ENCODE data around the gene GPR39.

GPR39 gene

DNA sequence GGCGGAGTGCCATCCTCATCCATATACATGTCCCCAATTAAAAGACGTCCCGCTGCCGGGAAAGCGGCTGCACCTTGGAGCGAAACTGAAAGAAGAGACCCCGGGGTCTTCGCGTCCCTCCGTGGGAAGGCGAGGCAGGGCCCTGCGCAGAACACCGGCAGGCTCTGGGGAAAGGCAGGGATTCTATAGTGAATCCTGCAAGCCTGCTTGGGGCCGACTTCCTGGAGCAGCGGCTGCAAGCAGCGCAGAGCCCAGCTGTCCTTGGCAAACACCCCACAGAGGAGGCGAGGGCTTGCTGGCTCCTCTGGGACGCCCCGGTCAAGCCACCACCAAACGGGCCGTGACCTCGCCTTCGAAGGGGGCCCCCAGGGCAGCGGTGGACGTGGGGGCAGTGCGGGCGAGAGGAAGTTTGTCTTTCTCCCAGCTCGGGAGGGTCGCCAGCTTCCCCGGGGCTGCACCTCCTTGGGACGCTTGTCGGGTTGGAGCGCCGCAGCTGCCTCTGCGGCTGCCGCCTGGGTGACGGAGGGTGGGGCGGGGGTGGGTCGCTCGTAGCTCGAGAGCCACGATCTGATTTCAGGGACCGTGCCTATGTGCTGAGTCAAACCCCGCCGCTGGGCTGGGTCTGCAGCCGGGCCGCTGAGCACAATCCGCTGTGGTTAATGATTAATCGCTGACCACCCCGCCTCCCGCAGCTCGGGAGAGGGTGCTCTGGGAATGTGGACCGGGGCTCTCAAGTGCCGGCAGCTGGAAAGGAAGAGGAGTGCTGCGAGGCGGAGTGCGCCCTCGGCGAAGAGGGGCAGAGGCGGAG is 486 bp upstream of the GPR39 start:
- H3K4me1 ChIP-seq (ENCODE audit: control insufficient read depth, low read length): no peaks in the 10 kb centered on the region
- H3K27me3 ChIP-seq (ENCODE audit: control insufficient read depth, low read length): peaks cover 4% of the 10 kb centered on the region; the same call in 1 of the 2 replicates
- peak overlapping the region; percentile 17 for H3K4me3 ChIP-seq (ENCODE audit: low read length)
- H3K36me3 ChIP-seq (ENCODE audit: control insufficient read depth, low read length): no peaks in the 10 kb centered on the region
- H4K20me1 ChIP-seq (ENCODE audit: control insufficient read depth, insufficient read depth, low read depth, low read length): no peaks in the 10 kb centered on the region
- H3K9me3 ChIP-seq (ENCODE audit: control insufficient read depth, insufficient read depth, low read length): no peaks in the 10 kb centered on the region
- TF ChIP-seq EZH2phosphoT487 (IDR thresholded peaks at IDR 0.05; ENCODE audit: borderline replicate concordance, low read length): no peak
- TF ChIP-seq CTCF (IDR thresholded peaks at IDR 0.05; ENCODE audit: low read depth, low read length, poor library complexity, severe bottlenecking): no peak
- H3K27ac ChIP-seq (ENCODE audit: low read depth, low read length): no peak overlapping the region
- peak overlapping the region; percentile 21; the same call in 1 of the 2 replicates for H3K4me2 ChIP-seq (ENCODE audit: low read length)
- no peaks in the 10 kb centered on the region for H3K79me2 ChIP-seq (ENCODE audit: control insufficient read depth, low read length)
- no peaks in the 10 kb centered on the region for H3K9me2 ChIP-seq (replicated peaks; ENCODE audit: control insufficient read depth, low read length)
- H3F3A ChIP-seq (ENCODE audit: control insufficient read depth, insufficient read depth): no peaks in the 10 kb centered on the region

- no peaks in the 10 kb centered on the region for H4K20me1 ChIP-seq (ENCODE audit: control insufficient read depth, insufficient read depth, low read depth, low read length)
- no peak overlapping the region for H3K4me2 ChIP-seq (ENCODE audit: low read length)
- H3K79me2 ChIP-seq (ENCODE audit: control insufficient read depth, low read length): no peaks in the 10 kb centered on the region
- H3K4me3 ChIP-seq (ENCODE audit: low read length): no peak overlapping the region
- H3F3A ChIP-seq (ENCODE audit: control insufficient read depth, insufficient read depth): no peaks in the 10 kb centered on the region
- peaks cover 4% of the 10 kb centered on the region; the same call in 1 of the 2 replicates for H3K27me3 ChIP-seq (ENCODE audit: control insufficient read depth, low read length)
- TF ChIP-seq EZH2phosphoT487 (IDR thresholded peaks at IDR 0.05; ENCODE audit: borderline replicate concordance, low read length) (no peak), CTCF (IDR thresholded peaks at IDR 0.05; ENCODE audit: low read depth, low read length, poor library complexity, severe bottlenecking) (no peak)
- no peaks in the 10 kb centered on the region for H3K9me2 ChIP-seq (replicated peaks; ENCODE audit: control insufficient read depth, low read length)
- H3K27ac ChIP-seq (ENCODE audit: low read depth, low read length): no peak overlapping the region
- H3K9me3 ChIP-seq (ENCODE audit: control insufficient read depth, insufficient read depth, low read length): no peaks in the 10 kb centered on the region
- H3K36me3 ChIP-seq (ENCODE audit: control insufficient read depth, low read length): no peaks in the 10 kb centered on the region
- H3K4me1 ChIP-seq (ENCODE audit: control insufficient read depth, low read length): no peaks in the 10 kb centered on the region
Observed at GRCh38 chr2:132417430-132418035, 928 bp downstream of the GPR39 start.

DNA sequence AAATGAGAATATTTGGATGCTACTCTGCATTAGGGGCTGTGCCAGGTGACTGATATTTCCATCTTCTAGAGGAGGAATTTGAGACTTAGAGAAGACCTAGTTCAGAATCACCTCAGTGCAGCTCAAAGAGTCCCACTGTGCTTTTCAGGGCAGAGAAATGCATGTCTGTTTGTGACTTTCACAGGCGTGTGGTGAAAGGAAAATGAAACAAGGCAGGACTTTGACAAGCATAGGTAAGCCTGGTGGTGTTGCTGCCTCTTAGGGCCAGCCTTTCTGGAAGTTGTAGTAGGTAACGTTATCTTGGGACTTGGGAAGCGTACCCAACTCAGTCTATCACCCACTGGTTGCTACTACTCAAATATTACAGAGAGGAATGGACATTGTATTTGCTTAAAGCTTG is 2.6 kb downstream of the GPR39 start:
- Histone ChIP-seq H3F3A (ENCODE audit: control insufficient read depth, insufficient read depth) (no peaks in the 10 kb centered on the region), H3K36me3 (ENCODE audit: control insufficient read depth, low read length) (no peaks in the 10 kb centered on the region), H3K9me2 (replicated peaks; ENCODE audit: control insufficient read depth, low read length) (no peaks in the 10 kb centered on the region), H3K9me3 (ENCODE audit: control insufficient read depth, insufficient read depth, low read length) (no peaks in the 10 kb centered on the region), H3K27ac (ENCODE audit: low read depth, low read length) (no peak overlapping the region), H3K4me1 (ENCODE audit: control insufficient read depth, low read length) (no peaks in the 10 kb centered on the region), H3K79me2 (ENCODE audit: control insufficient read depth, low read length) (no peaks in the 10 kb centered on the region), H4K20me1 (ENCODE audit: control insufficient read depth, insufficient read depth, low read depth, low read length) (no peaks in the 10 kb centered on the region), H3K27me3 (ENCODE audit: control insufficient read depth, low read length) (peaks cover 4% of the 10 kb centered on the region; the same call in 1 of the 2 replicates), H3K4me3 (ENCODE audit: low read length) (no peak overlapping the region), H3K4me2 (ENCODE audit: low read length) (no peak overlapping the region)
- TF ChIP-seq EZH2phosphoT487 (IDR thresholded peaks at IDR 0.05; ENCODE audit: borderline replicate concordance, low read length) (no peak), CTCF (IDR thresholded peaks at IDR 0.05; ENCODE audit: low read depth, low read length, poor library complexity, severe bottlenecking) (no peak)
